NCI-H1092 (cell line): ENCODE data around the gene U2AF1L4.

Source experiments
- DNase-seq: peaks from one replicate; lab custom pipeline; 2025; lab: John Stamatoyannopoulos, UW

Gene U2AF1L4, protein sequence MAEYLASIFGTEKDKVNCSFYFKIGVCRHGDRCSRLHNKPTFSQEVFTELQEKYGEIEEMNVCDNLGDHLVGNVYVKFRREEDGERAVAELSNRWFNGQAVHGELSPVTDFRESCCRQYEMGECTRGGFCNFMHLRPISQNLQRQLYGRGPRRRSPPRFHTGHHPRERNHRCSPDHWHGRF

DNA sequence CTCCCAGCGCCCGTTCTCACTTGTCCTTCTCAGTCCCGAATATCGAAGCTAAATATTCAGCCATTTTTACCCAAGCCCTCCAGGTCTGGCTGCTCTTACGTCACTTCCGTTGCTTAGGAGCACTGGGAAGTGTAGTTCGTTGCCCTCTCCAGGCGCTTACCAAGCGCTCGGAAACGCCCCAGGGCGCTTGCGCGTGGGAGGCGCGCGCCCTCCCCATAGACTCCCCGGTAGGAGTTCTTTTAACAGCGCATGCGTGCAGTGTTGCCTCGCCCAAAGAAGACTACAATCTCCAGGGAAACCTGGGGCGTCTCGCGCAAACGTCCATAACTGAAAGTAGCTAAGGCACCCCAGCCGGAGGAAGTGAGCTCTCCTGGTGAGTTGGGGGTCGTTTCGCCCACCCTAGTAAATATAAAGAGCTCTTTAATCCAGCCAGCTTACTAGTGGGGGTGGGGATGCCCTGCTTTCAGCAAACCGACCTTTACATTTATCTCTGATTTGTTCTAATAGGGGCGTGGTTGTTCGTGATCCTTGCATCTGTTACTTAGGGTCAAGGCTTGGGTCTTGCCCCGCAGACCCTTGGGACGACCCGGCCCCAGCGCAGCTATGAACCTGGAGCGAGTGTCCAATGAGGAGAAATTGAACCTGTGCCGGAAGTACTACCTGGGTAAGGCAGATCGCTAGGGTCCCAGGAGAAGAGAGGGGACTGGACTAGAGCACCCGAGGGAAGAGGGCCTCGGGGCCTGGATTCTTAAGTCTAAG lies at the start of gene U2AF1L4, which contains the start of gene PSENEN:
Gene U2AF1L4 (minus strand): TSS at position 91 of the 759 bp plus-strand sequence. CDS start 27 bp downstream, at position 64.
Gene PSENEN (plus strand): TSS at position 324 of the 759 bp plus-strand sequence. CDS start 280 bp downstream, at position 604.
- DNase-seq: peak; percentile 97

DNA sequence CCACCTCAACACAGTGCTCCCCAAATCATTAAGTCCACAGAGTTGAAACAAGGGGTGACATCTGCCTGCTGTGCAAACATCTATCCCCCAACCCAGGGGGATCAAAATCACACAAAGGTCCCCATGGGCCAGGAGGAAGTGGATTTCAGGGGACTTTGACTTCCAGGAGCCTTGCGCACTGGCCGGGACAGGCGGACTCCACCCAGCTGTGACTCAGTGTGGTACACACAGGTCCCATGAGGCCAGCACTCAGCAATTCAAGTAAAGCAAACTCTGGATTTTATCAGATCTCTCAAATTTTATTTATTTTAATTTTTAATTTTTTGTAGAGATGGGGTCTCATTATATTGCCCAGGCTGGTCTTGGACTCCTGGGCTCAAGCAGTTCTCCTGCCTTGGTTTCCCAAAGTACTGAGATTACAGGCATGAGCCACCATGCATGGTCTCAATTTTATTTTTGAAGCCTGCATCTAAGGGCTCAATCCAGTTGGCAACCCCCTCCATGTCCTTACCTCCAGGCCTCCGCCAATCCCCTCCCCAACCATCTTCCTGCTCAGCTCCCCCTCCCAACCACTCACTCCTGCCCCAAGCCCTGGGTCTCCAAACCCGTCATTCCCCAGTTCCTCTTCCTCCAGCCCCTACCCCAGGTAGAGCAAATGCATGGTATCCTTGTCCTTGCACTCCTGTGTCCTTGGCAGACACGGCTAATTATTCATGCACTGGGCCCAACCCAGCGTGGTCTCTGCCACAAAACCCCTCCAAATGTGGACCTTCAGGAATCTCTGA lies 48.4 kb upstream of the U2AF1L4 start:
- DNase-seq: no peak

DNA sequence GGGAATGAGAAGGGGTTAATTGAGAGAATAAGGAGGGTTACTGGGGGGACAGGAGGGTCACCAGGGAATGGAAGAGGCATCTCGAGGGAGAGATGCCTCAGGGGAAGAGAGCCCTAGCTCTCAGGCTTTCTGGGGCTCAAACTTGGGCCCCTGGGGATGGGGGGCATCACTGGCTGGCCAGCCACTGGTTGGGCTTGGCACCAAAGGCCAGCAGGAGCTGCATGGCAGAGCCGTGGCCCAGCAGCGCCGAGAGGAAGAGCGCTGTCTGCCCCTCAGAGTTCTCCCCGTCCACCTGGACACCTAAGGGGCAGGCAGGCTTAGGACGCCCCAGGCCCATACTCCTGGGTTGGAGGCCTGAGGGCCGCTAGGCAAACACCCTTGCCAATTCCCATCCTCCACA lies 47.7 kb upstream of the U2AF1L4 start:
- DNase-seq: no peak

DNA sequence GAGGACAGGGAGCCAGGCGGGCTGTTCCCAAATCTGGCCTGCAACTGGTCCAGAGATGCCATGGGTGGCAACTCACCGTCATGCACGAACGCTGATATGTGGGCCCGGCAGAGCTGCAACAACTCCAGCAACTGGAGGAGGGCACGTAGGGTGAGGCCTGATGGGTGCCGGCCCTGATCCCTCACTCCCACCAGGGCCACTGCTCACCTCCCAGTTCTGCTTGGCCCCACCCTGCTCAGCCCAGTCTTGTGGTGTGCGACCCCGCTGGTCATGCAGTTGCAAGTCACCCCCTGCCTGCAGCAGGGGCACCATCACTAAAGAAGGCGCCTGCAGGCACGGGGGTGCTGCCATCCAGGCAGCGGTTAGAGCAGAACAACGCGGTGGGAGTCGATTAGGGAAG lies 47.1 kb upstream of the U2AF1L4 start:
- DNase-seq: no peak

DNA sequence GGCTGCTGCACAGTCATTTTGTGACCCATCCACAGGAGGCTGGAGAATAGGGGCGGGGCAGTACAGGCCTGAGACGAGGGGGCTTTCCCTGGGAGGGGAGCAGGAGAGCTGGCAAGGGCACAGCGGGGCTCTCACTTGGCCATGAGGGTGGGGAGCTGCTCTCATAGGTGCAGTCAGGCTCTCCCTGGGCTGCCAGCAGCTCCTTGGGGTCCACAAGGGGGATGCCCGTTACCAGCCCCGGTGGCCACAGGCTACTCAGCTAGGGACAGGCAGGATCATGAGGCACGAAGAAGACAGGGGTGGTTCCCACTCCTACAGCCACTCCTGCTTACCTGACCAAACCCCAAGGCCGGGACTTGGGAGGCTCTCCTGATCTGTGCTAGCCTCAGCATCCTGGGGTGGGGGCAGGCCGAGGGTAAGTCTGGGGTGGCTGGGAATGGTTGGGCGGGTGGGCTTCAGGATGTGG lies 46.6 kb upstream of the U2AF1L4 start:
- DNase-seq: no peak

DNA sequence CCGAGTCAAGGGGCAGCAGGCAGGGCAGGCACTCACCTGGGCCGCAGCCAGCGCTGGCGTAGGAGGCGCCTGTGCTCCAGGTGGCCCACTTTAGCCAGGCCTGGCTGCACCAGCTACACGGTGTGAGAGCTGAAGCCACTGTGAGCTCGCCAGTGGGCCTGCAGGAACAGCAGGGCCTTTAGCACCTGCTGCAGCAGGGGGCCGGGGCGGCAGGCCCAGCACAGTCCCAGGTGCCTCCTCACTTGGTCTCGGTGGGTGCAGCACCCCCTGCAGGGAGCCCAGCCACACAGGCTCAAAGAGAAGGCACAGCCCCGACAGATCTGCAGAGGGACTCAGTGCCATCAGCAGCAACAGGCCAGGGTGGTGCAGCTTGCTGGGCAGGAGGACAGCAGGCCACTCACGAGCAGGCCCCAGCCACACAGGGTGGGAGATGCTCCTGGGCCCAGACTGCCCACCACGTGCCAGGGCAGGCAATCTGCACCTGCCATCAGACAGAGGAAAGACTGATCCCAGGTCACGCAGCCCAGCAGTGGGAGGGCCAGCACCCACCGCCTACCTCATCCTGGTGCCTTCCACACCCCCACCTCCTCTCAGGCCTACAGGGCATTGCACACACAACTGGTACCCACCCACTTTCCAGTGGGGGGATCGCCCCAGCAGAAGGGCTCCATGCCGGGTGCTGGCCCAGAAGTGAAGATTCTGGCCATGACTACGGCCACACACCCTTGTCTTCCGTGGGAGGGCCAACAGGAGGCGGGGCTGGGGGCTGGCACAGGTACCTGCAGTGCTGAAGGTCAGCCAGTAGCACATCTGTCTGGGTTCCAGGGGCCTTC lies 46.0 kb upstream of the U2AF1L4 start:
- peak; percentile 13 for DNase-seq

DNA sequence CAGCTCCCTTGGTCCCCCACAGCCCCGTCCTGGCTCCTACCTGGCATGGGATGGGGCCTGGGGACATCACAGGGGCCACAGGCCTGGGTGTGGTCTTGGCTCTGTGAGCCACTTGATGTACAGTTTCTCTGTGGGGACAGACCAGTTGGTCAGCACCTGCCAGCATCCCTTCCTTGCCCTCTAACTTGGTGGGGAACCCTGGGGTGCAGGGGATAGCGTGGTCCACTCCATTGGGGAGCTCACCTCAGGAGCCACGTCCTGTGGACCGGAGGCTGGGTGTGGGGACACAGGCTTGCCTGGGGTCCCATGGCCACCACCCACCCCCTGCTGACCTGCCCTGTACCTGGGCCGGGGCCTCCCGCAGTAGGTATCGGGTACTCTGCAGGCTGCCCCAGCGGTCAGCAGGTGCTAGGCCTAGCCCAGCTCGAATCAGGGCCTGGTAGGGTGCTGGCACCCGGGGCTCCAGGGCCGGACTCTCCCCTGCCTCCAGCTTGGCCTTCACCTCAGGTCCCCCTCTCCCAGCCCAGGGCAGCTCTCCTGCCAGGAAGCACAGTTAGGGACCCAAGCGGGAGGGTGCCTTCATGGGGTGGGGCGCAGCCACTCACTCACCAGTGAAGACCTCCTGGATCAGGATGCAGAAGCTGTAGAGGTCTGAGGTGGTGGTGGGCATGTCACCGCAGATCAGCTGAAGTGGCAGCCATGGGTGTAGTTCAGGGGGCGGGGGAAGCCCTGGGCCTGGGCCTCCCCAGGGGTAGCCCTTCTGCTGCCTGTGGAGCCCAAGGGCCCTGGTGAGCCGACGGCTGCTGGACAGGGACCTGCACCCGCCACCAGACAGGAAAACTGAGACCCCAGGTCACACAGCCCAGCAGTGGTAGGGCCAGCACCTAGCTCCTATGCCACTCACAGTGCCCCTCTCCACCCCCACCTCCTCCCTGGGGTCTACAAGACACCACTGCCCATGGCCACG lies 45.0 kb upstream of the U2AF1L4 start:
- no peak for DNase-seq

DNA sequence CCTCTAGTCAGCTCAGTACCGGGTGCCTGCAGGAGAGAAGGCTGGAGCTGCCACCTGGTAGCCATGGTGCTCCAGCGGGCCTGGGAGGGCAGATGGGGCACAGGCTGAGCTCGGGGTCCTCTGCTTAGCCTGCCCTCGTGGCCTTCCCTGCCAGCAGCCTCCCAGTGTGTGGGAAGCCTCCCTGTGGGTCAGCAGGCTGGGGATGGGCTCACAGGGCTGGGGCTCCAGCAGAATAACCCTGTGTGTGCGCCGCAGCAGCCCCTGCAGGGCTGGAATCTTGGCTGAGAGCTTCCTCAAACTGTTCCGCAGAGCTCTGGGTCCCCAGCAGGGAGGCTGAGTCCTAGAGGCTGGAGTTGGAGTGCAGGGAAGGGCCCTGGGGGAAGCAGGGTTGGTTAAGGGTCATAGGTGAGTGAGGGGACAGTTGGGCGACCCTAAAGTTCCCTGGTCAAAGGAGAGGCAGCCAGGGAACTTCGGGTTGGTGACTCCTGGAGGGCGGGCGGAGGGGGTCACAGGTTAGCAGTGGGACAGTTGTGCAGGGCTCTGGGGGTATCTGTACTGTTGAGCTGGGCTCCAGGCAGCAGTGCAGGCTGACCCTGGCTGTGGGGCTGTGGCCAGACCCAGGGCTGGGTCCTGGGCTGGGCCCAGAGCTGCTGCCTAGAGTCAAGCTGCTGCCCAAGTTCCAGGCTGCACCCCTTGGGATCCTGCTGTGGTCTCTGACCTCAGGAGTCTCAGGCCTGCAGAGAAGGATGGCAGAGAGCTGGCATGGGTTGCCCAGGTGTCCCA lies 44.2 kb upstream of the U2AF1L4 start:
- DNase-seq: no peak

DNA sequence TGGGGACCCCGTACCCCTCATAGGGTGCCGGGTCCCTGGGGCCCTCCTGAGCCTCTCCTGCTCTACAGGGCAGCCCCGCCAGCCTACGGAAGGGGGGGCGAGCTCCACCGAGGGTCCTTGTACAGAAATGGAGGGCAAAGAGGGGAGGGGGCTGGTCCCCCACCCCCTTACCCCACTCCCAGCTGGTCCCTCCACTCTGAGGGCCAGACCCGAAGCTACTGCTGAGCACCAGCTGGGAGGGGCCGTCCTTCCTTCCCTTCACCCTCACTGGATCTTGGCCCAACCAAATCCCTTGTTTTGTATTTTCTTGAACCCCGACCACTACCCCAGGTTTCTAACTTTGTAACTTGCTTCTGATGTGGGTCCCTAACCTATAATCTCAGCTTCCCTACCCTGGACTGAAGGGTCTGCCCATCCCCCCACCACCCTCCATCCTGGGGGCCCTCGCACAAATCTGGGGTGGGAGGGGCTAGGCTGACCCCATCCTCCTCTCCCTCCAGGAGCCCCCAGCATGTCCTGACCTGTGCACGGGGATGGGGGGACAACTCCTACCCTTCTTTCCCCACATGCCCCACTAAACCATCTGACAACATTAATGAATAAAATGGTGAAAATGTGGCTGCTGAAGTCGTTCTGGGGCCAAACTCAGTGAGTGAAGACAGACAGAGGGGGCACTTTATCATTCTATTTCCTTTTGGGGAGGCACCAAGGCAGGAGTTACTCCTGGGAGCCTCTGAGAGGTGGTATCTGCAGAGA lies 43.2 kb upstream of the U2AF1L4 start:
- DNase-seq: no peak

DNA sequence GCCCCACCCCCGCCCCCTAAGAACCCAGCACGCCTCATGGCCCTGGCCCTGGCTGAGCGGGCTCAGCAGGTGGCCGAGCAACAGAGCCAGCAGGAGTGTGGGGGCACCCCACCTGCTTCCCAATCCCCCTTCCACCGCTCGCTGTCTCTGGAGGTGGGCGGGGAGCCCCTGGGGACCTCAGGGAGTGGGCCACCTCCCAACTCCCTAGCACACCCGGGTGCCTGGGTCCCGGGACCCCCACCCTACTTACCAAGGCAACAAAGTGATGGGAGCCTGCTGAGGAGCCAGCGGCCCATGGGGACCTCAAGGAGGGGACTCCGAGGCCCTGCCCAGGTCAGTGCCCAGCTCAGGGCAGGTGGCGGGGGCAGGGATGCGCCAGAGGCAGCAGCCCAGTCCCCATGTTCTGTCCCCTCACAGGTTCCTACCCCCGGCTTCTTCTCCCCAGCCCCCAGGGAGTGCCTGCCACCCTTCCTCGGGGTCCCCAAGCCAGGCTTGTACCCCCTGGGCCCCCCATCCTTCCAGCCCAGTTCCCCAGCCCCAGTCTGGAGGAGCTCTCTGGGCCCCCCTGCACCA lies 42.1 kb upstream of the U2AF1L4 start:
- no peak for DNase-seq

DNA sequence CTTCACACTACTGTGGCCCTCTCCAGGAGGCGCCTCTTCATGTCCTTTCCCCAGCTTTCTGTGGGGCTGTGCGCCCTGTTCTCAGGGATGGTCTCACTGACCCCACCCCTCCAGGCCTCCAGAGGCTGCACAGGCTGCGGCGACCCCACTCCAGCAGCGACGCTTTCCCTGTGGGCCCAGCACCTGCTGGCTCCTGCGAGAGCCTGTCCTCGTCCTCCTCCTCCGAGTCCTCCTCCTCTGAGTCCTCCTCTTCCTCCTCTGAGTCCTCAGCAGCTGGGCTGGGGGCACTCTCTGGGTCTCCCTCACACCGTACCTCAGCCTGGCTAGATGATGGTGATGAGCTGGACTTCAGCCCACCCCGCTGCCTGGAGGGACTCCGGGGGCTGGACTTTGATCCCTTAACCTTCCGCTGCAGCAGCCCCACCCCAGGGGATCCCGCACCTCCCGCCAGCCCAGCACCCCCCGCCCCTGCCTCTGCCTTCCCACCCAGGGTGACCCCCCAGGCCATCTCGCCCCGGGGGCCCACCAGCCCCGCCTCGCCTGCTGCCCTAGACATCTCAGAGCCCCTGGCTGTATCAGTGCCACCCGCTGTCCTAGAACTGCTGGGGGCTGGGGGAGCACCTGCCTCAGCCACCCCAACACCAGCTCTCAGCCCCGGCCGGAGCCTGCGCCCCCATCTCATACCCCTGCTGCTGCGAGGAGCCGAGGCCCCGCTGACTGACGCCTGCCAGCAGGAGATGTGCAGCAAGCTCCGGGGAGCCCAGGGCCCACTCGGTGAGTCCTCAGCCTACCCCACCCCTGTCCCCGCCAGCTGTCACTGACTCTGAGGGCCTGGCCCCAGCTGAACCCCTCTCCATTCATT lies 41.3 kb upstream of the U2AF1L4 start:
- no peak for DNase-seq

DNA sequence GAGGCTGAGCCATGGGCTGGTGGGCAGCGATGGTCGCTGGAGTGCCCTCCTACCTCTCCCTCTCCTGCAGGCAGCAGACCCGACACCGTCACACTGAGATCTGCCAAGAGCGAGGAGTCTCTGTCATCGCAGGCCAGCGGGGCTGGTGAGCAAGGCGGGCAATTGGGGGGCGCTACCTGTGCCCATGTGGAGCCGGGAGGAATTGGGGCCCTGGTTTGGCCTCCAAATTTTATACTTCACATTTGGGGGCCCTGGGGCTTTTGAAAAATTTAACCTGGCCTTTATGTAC lies 40.1 kb upstream of the U2AF1L4 start:
- no peak for DNase-seq

DNA sequence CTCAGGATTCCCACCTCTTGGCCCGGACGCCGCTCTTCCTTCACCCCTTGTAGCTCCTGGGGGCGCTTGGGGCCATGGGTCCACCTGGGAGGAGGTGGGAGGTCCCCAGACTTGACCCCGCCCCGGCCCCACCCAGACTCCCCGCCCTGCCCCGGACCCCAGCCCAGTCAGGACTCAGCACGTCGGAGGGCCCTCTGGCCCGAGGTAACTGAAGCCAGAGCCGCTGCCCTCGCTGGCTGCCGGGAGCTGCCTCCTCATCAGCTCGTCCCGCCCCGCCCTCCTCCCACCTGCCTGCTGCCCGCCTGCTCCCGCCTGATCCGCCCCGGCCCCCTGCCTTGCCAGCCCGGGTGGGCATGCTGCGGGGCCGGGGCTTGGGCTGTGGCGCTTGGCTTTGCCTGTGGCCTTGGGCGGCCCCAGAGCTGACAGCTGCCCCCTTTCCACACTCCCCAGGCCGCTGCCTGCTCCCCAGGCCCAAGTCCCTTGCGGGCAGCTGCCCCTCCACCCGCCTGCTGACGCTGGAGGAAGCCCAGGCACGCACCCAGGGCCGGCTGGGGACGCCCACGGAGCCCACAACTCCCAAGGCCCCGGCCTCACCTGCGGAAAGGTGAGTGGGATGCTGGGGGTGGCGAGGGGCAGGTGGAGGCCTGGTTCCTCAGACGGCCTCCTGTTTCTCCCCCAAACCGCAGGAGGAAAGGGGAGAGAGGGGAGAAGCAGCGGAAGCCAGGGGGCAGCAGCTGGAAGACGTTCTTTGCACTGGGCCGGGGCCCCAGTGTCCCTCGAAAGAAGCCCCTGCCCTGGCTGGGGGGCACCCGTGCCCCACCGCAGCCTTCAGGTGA lies 39.5 kb upstream of the U2AF1L4 start:
- no peak for DNase-seq

DNA sequence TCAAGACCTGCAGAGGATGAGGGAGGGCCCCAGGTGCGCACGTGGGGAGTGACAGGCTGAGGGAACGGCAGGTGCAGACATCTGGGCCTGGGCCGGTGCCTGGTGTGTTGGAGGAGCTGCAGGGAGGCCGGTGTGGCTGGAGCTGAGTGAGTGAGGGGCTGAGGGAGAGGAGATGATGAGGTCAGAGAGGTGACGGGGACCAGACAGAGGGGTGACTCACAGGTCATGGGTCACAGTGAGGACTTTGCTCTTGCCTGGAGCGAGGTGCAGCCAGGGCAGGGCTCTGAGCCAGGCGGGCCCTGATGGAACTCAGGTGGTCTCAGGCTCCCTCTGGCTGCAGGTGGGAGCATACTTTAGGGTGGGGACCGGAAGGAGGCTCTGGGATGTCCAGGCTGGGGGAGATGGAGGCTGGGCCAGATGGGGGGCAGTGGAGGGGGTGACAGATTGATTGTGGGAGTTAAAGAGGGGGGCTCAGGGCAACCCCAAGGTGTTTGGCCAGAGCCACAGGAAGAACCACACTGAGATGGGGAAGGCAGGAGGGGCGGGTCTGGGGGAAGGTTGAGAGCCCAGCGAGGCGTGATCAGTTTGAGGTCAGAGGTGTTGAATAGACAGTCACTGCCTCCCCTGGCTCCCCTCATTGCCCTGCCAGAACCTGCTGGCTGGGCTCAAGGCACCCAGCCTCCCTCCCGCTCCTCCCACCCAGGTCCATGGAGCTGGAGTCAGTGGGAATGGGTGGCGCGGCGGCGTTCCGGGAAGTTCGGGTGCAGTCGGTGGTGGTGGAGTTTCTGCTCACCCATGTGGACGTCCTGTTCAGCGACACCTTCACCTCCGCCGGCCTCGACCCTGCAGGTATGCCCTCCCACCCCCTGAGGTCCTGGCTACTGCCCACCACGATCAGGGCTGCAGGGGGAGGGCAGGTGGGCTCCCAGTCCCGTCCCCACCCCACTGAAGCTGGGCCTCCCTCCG lies 38.5 kb upstream of the U2AF1L4 start:
- no peak for DNase-seq

DNA sequence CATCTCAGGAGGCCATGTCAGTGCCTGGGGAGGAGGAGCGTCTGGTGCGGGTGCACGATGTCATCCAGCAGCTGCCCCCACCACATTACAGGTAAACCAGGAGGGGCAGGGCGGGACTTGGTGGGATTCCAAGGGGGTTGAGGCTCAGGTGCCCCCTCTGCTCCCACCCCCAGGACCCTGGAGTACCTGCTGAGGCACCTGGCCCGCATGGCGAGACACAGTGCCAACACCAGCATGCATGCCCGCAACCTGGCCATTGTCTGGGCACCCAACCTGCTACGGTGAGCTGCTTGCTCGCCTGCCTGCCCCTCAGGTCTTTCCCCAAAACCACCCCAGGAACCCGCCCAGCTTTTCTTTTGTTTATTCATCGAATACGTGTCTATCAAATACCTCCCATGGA lies 37.4 kb upstream of the U2AF1L4 start:
- DNase-seq: no peak

DNA sequence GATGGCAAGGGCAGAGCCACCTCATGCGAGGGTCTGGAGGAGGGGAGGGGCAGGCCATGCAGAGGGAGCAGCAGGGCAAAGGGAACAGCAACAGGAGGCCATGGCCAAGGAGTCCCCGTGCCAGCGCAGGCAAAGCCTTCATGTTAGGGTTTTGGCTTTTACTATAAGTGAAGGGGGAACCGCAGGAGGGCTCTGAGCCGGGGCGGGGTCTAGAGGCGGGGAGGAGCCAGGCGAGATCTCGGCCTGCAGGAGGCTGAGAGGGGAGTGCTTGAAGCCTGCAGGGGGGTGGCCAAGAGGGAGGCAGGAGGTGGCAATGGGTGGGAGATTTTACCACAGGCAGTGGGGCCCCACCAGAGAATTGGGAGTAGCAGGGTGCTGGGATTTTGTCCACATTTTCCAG lies 36.4 kb upstream of the U2AF1L4 start:
- DNase-seq: no peak
